ENCODE measurements around the gene PYY. TPM values are rescaled to one million over a fixed set of nuclear protein-coding genes. Genes with fewer than 3 reads are reported as not detected.

Gene PYY
- total RNA-seq, 1 experiment from 2014 or later = not detected

Other genes starting within 250 kb of the PYY start
- gene SOST, start 195.1 kb downstream of the PYY start, total RNA-seq (2022) = not detected in 2 replicates
- gene DUSP3, start 175.0 kb downstream of the PYY start, total RNA-seq (2022) = 78.8 and 86.3 TPM in 2 replicates
- 0.18 TPM in 1 of 2 replicates, not detected in the other for gene CFAP97D1, start 173.5 kb downstream of the PYY start, total RNA-seq (2022)
- 7.9 and 8.3 TPM in 2 replicates for gene MPP3, start 120.8 kb downstream of the PYY start, total RNA-seq (2022)
- not detected in 2 replicates for gene CD300LG, start 106.8 kb downstream of the PYY start, total RNA-seq (2022)
- gene MPP2, start 46.4 kb downstream of the PYY start, total RNA-seq (2022) = 5.2 and 5.6 TPM in 2 replicates
- not detected in 2 replicates for gene PPY, start 11.5 kb downstream of the PYY start, total RNA-seq (2022)
- 0.42 and 0.50 TPM in 2 replicates for gene NAGS, start 50.7 kb upstream of the PYY start, total RNA-seq (2022)
- 41.7 and 43.5 TPM in 2 replicates for gene TMEM101, start 61.0 kb upstream of the PYY start, total RNA-seq (2022)
- 83.1 and 85.5 TPM in 2 replicates for gene LSM12, start 112.7 kb upstream of the PYY start, total RNA-seq (2022)
- 60.1 and 64.5 TPM in 2 replicates for gene G6PC3, start 116.8 kb upstream of the PYY start, total RNA-seq (2022)
- 25.9 and 27.0 TPM in 2 replicates for gene HDAC5, start 169.7 kb upstream of the PYY start, total RNA-seq (2022)
- gene HROB, start 188.0 kb upstream of the PYY start, total RNA-seq (2022) = 15.2 and 17.0 TPM in 2 replicates
- 0.26 TPM in 1 of 2 replicates, not detected in the other for gene ASB16, start 216.8 kb upstream of the PYY start, total RNA-seq (2022)
- 28.4 and 30.3 TPM in 2 replicates for gene TMUB2, start 233.0 kb upstream of the PYY start, total RNA-seq (2022)
- gene ATXN7L3, start 245.9 kb upstream of the PYY start, total RNA-seq (2022) = 91.2 and 92.0 TPM in 2 replicates